KOPT-K1 (cell line): ENCODE data around the gene DDX41.

Experiments used
- H3K27ac ChIP-seq: fragments of 200-600 bp; sonication (generic); 2 replicates; pipeline ENCODE4 v1.5.1; 2016; ENCODE audit warnings: antibody characterized with exemption, mild to moderate bottlenecking, low read depth, low read length; ENCODE audit not compliant: poor library complexity, severe bottlenecking
- H3K36me3 ChIP-seq: fragments of 200-600 bp; sonication (generic); 2 replicates; pipeline ENCODE4 v1.5.1; 2017; ENCODE audit warnings: antibody characterized with exemption, mild to moderate bottlenecking, low read length, moderate library complexity; ENCODE audit not compliant: insufficient read depth
- H3K9me3 ChIP-seq: fragments of 200-600 bp; sonication (generic); 2 replicates; pipeline ENCODE4 v1.5.1; 2017; ENCODE audit warnings: antibody characterized with exemption, low read length, mild to moderate bottlenecking; ENCODE audit not compliant: insufficient read depth, poor library complexity, severe bottlenecking

Gene DDX41

GRCh38 chr5:177467436-177467835 lies 49.3 kb downstream of the DDX41 start:
- H3K9me3 ChIP-seq = no peaks in the 10 kb centered on the region
- H3K27ac ChIP-seq = no peak overlapping the region
- H3K36me3 ChIP-seq = peaks cover 46% of the 10 kb centered on the region

GRCh38 chr5:177466861-177467260 lies 49.9 kb downstream of the DDX41 start:
- no peak overlapping the region for H3K27ac ChIP-seq
- H3K9me3 ChIP-seq = no peaks in the 10 kb centered on the region
- H3K36me3 ChIP-seq = peaks cover 46% of the 10 kb centered on the region

GRCh38 chr5:177465044-177465443 lies 51.7 kb downstream of the DDX41 start:
- H3K9me3 ChIP-seq = no peaks in the 10 kb centered on the region
- H3K36me3 ChIP-seq = peaks cover 51% of the 10 kb centered on the region
- no peak overlapping the region for H3K27ac ChIP-seq

- no peak overlapping the region for H3K27ac ChIP-seq
- H3K9me3 ChIP-seq = no peaks in the 10 kb centered on the region
- H3K36me3 ChIP-seq = peaks cover 59% of the 10 kb centered on the region
These were observed 54.6 kb downstream of the DDX41 start for GRCh38 chr5:177462021-177462670.
